ENCODE results near the gene NCAPG2.
"Not testable (repeated sequence)": the region's sequence is repeated elsewhere in the genome, so short reads cannot be mapped to it uniquely, and the experiment has no call there.

NCAPG2 gene

GRCh38 chr7:158664406-158664805, 40.2 kb downstream of the NCAPG2 start:
- no peak for DNase-seq

- no peak for DNase-seq
Observed at GRCh38 chr7:158663428-158663741, 41.2 kb downstream of the NCAPG2 start.

GRCh38 chr7:158662610-158663427, 41.8 kb downstream of the NCAPG2 start:
- no peak for DNase-seq

- DNase-seq, result no peak
Observed at GRCh38 chr7:158658475-158658874, 46.1 kb downstream of the NCAPG2 start.

- no peak for DNase-seq
Observed at GRCh38 chr7:158657189-158657746, 47.3 kb downstream of the NCAPG2 start.

GRCh38 chr7:158655931-158656441, 48.6 kb downstream of the NCAPG2 start:
- peak; percentile 38 for DNase-seq

- DNase-seq, result no peak
Observed at GRCh38 chr7:158655507-158655906, 49.1 kb downstream of the NCAPG2 start.

- DNase-seq, result no peak
Observed at GRCh38 chr7:158651968-158652565, 52.5 kb downstream of the NCAPG2 start.

GRCh38 chr7:158650821-158651225, 53.8 kb downstream of the NCAPG2 start:
- no peak for DNase-seq

GRCh38 chr7:158649279-158649678, 55.3 kb downstream of the NCAPG2 start:
- DNase-seq, result no peak

- no peak for DNase-seq
Observed at GRCh38 chr7:158648787-158649186, 55.8 kb downstream of the NCAPG2 start.

- DNase-seq, result no peak
Observed at GRCh38 chr7:158648168-158648567, 56.4 kb downstream of the NCAPG2 start.

- DNase-seq, result no peak
Observed at GRCh38 chr7:158647475-158647792, 57.2 kb downstream of the NCAPG2 start.

- peak; percentile 20 for DNase-seq
Observed at GRCh38 chr7:158646766-158647474, 57.7 kb downstream of the NCAPG2 start.

- no peak for DNase-seq
Observed at GRCh38 chr7:158645842-158646241, 58.8 kb downstream of the NCAPG2 start.

GRCh38 chr7:158642149-158642548, 62.5 kb downstream of the NCAPG2 start:
- DNase-seq, result no peak

- DNase-seq, result no peak
Observed at GRCh38 chr7:158638001-158638400, 66.6 kb downstream of the NCAPG2 start.

GRCh38 chr7:158633055-158633956, 71.3 kb downstream of the NCAPG2 start:
- DNase-seq, result no peak

GRCh38 chr7:158631574-158632195, 72.9 kb downstream of the NCAPG2 start:
- no peak for DNase-seq

- not testable (repeated sequence) for DNase-seq
Observed at GRCh38 chr7:158626289-158626688, 78.3 kb downstream of the NCAPG2 start.

- no peak for DNase-seq
Observed at GRCh38 chr7:158623241-158623640, 81.4 kb downstream of the NCAPG2 start.

- DNase-seq, result no peak
Observed at GRCh38 chr7:158620839-158621441, 83.7 kb downstream of the NCAPG2 start.
